GM18520 (cell line): Measurements from ENCODE around the gene NHLRC4.
"Not testable (repeated sequence)": the region's sequence is repeated elsewhere in the genome, so short reads cannot be mapped to it uniquely, and the experiment has no call there.

Experiments
- ATAC-seq: cut with Tn5 transposase; IDR thresholded peaks from one replicate; pipeline ENCODE4 v1.9.1; 2021; ENCODE audit not compliant: unreplicated experiment

The NHLRC4 gene

DNA sequence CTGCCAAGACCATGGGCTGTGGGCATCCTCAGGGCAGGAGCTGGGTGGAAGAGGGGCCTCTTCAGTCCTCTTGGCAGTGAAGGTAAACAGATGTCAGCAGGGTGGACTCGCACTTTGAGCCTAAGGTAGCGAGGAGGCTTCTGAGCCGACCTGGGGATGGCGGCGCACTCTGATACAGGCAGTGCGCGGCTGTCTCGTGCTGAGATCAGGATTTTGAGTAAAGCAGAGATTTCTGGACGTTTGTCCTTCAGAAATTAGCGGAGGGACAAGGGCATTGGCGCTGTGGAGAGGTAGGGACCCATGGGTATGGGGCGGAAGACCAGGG, 29.9 kb downstream of the NHLRC4 start:
- no peak for ATAC-seq

DNA sequence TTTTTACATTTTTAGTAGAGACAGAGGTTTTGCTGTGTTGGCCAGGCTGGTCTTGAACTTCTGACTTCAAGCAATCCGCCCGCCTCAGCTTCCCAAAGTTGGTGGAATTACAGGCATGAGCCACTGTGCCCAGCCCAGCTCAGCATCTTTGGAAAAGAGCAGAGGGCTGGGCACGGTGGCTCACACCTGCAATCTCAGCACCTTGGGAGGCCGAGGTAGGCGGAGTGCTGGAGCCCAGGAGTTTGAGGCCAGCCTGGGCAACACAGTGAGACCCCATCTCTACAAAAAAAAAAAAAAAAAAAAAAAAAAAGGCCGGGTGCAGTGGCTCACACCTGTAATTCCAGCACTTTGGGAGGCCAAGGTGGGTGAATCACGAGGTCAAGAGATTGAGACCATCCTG, 30.9 kb downstream of the NHLRC4 start:
- not testable (repeated sequence) for ATAC-seq

DNA sequence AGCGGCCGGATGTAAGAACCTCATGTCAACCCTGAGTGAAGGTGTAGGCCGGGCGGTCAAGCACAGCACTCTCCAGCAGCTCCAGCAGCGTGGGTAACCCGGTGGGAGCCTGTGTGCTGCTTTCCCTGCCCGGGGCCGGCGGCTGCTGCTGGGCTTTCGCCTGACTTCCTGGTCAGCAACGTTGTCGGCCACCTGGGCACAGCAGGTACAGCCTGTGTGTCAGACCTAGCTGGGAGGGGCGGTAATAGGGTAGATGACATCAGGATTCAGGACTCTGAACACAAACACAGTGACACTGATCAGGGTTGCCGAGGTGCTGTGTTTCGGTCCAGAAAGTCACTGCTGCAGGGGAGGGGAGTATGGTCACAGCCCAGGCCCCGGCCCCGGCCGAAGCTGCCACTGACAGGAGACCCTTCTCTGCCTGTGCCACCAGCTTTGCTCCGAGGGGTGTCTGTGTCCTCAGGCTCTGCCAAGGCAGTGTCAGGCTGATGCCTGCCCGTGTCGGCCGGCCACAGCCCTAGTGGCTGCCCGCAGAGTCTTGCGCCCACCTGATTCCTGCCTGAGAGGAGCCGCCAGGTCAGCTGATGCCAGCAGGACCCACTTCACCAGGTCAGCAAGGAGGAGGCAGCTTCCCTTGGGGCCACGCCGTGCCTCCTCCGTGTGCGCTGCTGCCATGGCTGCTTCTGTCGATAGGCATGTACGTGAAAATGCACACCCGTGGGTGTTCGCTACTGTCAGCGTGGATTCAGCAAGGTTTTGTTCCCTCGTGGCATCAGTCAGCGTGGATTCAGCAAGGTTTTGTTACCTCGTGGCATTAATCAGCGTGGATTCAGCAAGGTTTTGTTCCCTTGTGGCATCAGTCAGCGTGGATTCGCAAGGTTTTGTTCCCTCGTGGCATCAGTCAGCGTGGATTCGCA, 32.3 kb downstream of the NHLRC4 start:
- ATAC-seq = no peak

DNA sequence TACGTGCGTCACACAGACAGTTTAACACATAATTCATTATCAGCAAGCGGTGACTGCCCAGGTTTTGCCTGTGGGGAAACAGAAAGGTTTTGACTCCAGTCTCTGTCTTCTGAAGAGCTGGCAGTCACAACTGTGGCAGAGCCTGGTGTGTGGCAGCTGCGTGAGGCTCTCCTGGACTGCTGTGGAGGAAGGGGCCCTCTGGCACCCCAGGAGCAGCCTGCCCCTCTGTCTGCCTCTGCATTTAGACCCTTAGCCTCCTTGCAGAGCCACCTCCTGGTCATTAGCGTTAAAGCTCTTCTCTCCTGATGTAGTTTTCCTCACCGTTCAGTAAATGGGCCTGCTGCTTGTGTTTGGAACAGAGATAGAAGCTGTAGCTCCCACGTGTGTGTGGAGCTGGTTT, 34.0 kb downstream of the NHLRC4 start:
- no peak for ATAC-seq

DNA sequence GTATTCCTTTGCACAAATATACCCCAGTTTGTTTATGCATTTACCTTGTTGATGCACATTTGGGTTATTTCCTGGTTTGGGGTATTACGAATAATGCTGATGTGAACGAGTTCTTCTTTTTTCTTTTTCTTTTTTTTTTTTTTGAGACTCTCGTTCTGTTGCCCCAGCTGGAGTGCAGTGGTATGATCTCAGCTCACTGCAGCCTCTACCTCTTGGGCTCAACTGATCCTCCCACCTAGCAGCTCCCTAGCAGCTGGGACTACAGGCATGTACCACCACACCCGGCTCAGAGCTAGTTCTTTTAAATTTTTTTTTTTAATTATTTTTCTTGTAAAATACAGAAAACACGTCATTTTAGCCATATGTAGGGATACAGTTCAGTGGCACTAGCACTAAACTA, 37.1 kb downstream of the NHLRC4 start:
- ATAC-seq = no peak

DNA sequence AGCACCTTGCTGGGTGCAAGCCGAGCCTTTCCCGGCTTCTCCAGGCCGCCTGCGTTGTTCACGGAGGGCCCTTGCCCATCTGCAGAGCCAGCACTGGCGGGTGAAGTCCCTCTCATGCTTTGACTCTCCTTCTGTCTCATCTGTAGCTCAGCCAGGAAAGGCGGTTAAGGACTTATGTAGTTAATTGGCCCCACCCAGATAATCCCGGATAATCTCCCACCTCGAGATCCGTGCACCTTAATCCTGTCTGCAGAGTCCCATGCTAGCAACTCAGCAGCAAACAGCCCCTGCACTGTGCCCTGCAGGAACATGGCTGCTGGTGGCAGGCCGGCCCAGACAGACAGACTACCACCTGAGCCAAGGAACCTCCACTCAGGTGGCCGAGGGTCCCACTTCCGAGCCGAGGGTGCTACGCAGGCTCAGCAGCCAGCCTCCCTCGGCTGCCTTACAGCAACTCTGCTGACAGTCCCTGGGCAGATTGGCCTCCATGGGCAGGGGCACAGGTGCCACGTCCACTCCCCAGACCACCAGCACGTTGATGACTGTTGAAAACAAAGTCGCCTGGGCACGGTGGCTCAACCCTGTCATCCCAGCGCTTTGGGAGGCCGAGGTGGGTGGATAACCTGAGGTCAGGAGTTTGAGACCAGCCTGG, 40.0 kb downstream of the NHLRC4 start:
- no peak for ATAC-seq

DNA sequence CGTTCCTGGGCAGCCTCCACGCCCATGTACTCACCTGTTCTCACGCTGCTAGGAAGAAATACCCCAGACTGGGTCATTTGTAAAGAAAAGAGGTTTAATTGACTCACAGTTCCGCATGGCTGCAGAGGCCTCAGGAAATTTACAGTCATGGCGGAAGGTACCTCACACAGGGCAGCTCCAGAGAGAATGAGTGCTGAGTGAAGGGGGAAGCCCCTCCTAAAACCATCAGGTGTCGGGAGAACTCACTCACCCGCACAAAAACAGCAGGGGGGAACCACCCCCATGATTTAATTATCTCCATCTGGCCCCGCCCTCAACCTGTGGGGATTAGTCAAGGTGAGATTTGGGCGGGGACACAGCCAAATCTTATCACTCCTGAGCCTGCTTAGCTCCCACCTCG, 41.2 kb downstream of the NHLRC4 start:
- no peak for ATAC-seq

DNA sequence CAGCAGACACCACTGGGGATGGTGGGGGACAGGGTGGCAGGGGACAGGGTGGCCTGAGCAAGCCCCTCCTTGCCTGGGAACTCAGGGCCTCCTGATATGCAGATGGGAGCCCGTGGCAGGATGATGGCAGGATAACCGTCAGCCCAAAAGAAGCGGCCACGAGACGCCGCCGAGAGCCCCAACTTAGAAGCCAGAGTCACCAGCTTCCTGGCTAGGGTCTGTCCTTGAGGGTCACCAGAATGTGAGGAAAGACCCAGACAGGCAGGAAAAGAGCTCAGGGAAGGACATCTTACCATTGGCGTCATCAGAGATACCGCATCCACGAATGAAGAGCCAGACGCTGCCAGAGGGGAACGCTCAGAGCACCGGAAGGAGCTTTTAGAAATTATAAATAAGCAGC, 42.5 kb downstream of the NHLRC4 start:
- ATAC-seq = no peak

DNA sequence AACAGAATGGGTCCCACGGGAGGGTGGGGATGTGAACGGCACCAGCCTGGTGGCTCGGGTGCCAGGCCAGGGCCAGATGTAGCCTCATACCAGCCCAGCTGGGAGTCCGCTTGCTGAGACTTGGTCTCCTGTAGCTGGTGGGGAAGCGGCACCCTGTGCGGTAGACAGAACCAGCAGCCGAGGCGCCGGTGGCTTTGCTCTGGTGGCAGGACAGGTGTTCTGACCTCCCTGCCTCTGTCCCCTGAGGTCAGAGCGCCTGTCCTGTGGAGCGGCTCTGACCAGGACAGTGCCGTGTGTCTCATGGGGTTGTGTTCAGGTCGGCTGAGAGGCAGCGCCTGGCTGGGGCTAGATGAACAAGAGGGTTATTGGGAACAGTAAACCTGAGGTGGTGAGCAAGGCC, 43.2 kb downstream of the NHLRC4 start:
- ATAC-seq = no peak

DNA sequence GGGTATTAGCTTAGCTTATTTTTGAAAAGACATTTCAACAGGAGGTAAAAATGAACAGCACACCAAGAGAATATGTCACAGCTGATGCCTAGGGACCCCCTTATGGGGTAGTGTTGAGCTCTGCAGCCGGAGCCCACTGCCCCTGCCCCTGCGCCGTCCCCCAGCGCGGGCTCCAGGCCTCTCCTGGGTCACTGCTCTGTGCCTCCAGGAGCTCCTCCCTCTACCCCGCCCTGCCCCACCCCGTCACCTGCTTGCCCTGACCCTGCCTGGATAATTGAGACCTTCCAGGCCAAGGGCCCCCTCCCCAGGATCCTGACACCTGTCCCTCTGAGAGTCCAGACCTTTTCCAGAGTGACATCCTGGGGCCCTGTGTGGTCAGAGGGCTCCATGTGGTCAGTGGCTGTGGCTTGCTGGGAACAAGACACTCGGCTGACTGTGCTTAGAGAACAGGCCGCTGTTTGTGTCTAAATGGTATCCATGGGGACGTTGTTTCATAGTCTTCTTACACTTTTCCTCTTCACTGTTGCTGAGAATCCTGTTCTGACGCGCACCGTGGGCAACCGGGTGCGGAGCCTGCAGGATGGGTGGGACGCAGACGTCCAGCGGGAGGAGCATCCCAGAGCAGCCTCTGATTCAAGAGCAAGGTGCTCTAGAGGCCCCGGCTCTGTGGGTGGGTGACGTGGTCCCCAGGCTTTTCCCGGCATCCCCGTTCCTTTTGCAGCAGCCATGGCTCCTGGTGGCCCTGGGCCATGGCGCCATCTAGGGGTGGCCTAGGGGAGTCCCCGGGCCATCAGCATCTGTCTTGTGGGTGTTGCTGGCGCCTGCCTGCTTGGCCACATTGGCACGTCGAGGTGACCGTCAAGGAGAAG, 43.9 kb downstream of the NHLRC4 start:
- no peak for ATAC-seq

DNA sequence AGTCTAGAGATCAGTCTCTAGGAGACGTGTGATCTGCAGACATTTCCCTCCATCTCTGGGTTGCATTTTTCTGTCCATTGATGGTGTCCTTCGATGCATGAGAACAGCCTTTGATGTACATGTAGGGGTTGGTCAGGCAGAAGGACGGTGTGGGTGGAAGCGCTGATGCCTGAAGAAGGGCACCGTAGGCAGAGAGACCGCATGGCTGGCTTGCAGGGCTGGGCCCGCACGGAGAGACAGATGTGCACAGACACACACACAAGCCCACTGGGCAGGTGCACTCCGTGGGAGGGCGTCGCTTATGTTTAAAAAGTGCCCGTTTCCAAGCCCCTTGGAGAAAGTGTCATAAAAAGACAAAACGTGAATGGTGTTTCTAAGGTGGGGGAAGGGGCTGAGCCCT, 48.3 kb downstream of the NHLRC4 start:
- ATAC-seq = no peak

DNA sequence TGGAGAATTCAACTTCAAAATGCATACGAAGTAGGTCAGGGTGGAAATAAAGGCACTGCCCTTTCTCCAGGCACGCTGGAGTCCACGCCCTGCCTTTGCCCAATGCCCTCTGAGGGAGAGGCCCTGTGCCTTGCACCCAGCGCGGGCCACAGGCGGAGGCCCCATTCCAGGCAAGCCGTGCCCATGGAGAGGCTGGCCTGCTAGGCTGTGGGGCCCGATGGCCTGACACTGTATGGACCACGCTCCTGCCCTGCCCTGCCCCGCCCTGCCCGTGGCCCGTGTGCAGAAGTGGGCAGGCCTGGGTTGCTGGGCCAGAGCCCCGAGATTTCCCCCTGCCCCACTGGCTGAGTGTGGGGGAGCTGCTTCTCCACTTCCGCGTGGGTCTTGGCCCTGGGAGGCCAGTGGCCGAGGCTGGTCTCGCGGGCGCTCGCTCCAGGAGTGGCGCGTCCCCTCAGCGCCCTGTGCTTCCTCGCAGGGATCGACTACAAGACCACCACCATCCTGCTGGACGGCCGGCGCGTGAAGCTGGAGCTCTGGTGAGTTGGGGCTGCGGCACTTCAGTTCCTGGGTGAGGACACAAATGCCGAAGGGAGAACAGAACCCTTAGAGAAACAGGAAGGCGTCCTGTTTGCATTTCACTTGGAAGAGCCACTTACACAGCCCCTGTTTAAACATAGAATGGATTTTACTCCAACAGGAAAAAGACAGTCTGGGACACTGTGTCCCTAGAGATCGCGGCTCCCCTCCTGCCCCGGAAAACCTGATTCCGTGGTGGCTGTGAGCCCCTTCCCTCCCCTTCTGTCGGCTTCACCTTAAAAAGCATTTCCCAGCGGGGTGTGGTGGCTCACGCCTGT, 50.2 kb downstream of the NHLRC4 start:
- no peak for ATAC-seq

DNA sequence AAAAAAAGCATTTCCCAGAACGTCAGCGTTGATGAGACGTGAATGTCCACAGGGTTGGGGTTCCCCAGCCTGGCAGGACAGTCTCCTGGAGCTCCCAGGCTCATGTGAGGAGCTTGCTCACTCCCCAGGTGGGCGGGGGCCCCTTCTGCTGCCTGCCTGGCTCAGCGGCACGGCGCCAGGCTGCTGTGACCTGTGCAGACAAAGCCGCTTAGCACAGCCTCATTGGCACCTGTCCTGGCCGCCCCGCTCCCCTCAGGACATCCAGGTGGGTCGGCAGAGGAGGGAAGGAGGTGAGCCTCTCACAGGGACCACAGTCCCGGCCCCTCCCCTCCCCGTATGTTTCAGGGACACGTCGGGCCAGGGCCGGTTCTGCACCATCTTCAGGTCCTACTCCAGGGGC, 51.0 kb downstream of the NHLRC4 start:
- ATAC-seq = no peak
